Fibroblast of peridontal ligament (primary cell): Measurements from ENCODE around the gene QDPR.

Experiments
- DNase-seq: peaks from one replicate; pipeline ENCODE4 v3.0.0-alpha.2; 2010; ENCODE audit errors: extremely low read depth

The QDPR gene

GRCh38 chr4:17528551-17529165 is 16.8 kb upstream of the QDPR start:
- no peak for DNase-seq

GRCh38 chr4:17526695-17527477 is 15.0 kb upstream of the QDPR start:
- DNase-seq: no peak

GRCh38 chr4:17523662-17524061 is 11.8 kb upstream of the QDPR start:
- no peak for DNase-seq

- DNase-seq: no peak
These were observed 9.7 kb upstream of the QDPR start for GRCh38 chr4:17521595-17521994.

GRCh38 chr4:17517664-17518063 is 5.8 kb upstream of the QDPR start:
- no peak for DNase-seq

GRCh38 chr4:17516980-17517379 is 5.1 kb upstream of the QDPR start:
- no peak for DNase-seq

- DNase-seq: no peak
These were observed 3.8 kb upstream of the QDPR start for GRCh38 chr4:17515445-17516407.

GRCh38 chr4:17514865-17515264 is 3.0 kb upstream of the QDPR start, which contains the start of gene CLRN2:
Gene CLRN2, plus strand, starts transcription at chr4:17515165. Its CDS starts 102 bp downstream, at chr4:17515267.
- no peak for DNase-seq

GRCh38 chr4:17512973-17513665 is 1.2 kb upstream of the QDPR start:
- no peak for DNase-seq

- DNase-seq: peak; percentile 35
These were observed 361 bp downstream of the QDPR start for GRCh38 chr4:17511509-17511949.

- peak; percentile 29 for DNase-seq
These were observed 839 bp downstream of the QDPR start for GRCh38 chr4:17511051-17511450.

GRCh38 chr4:17510582-17510981 is 1.3 kb downstream of the QDPR start:
- no peak for DNase-seq

- DNase-seq: no peak
These were observed 7.8 kb downstream of the QDPR start for GRCh38 chr4:17504081-17504480.

- DNase-seq: peak; percentile 6
These were observed 9.1 kb downstream of the QDPR start for GRCh38 chr4:17502756-17503155.

- no peak for DNase-seq
These were observed 11.3 kb downstream of the QDPR start for GRCh38 chr4:17500574-17500973.

- DNase-seq: peak; percentile 13
These were observed 13.9 kb downstream of the QDPR start for GRCh38 chr4:17497890-17498523.

GRCh38 chr4:17494258-17495190 is 17.4 kb downstream of the QDPR start:
- DNase-seq: peak; percentile 81

- DNase-seq: no peak
These were observed 18.3 kb downstream of the QDPR start for GRCh38 chr4:17493619-17494018.

GRCh38 chr4:17492876-17493275 is 19.0 kb downstream of the QDPR start:
- no peak for DNase-seq
